ENCODE data around the gene INPP4B.

DNA sequence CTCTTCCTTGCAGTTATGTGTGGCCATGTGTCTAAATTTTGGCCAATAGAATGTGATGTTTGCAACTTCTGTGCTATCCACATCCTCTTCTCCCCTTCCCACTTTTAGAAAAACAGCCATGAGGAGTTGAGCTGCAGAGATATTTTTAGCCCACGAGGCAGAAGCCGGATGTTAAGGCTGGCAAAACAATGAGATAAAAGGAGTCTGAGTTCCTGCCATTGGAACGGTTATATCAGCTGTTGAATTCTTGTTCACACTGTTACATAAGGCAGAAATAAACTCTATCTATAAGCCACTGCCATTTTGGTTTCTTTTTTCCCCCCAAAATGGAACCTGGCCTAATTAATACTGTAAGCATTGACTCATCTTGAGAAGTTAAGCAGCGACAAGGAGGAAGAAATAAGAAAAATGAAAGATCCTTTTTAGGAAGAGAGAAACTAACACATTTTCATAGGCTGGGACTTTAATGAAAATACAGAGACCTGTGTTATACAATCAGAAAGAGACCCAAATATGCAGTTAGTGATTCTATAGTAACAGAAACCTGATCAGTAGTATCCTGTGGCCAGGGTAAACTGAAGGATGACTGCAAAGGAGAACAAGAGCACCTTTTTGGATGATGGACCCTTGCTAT is 200.5 kb downstream of the INPP4B start:
- TF ChIP-seq EP300 (IDR thresholded peaks at IDR 0.05) = no peak
- TF ChIP-seq, protein P1, sequence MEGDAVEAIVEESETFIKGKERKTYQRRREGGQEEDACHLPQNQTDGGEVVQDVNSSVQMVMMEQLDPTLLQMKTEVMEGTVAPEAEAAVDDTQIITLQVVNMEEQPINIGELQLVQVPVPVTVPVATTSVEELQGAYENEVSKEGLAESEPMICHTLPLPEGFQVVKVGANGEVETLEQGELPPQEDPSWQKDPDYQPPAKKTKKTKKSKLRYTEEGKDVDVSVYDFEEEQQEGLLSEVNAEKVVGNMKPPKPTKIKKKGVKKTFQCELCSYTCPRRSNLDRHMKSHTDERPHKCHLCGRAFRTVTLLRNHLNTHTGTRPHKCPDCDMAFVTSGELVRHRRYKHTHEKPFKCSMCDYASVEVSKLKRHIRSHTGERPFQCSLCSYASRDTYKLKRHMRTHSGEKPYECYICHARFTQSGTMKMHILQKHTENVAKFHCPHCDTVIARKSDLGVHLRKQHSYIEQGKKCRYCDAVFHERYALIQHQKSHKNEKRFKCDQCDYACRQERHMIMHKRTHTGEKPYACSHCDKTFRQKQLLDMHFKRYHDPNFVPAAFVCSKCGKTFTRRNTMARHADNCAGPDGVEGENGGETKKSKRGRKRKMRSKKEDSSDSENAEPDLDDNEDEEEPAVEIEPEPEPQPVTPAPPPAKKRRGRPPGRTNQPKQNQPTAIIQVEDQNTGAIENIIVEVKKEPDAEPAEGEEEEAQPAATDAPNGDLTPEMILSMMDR (IDR thresholded peaks at IDR 0.05) = no peak
- no peak for TF ChIP-seq POLR2AphosphoS5 (IDR thresholded peaks at IDR 0.05)
- TF ChIP-seq POLR2A (IDR thresholded peaks at IDR 0.05) = no peak
